Glutamatergic neuron (in vitro differentiated cells): Measurements from ENCODE around the gene LMBRD2. TPM values are rescaled to one million over a fixed set of nuclear protein-coding genes. Genes with fewer than 3 reads are reported as not detected.

Experiments used
- DNase-seq: peaks from one replicate; pipeline ENCODE4 v3.0.0; 2022
- H3K27ac Mint-ChIP-seq: one replicate; pipeline ENCODE4 v1.8.0; 2020; ENCODE audit warnings: mild to moderate bottlenecking, mixed read lengths, inconsistent platforms; ENCODE audit not compliant: unreplicated experiment
- H3K27me3 Mint-ChIP-seq: one replicate; pipeline ENCODE4 v1.8.0; 2020; ENCODE audit warnings: mild to moderate bottlenecking, moderate library complexity, mixed read lengths, inconsistent platforms; ENCODE audit not compliant: unreplicated experiment
- H3K36me3 Mint-ChIP-seq: one replicate; pipeline ENCODE4 v1.8.0; 2020; ENCODE audit warnings: mild to moderate bottlenecking, mixed read lengths, inconsistent platforms; ENCODE audit not compliant: unreplicated experiment
- H3K4me1 Mint-ChIP-seq: one replicate; pipeline ENCODE4 v1.8.0; 2020; ENCODE audit warnings: mild to moderate bottlenecking, low read depth, mixed read lengths, inconsistent platforms; ENCODE audit not compliant: unreplicated experiment
- H3K4me3 Mint-ChIP-seq: one replicate; pipeline ENCODE4 v1.8.0; 2020; ENCODE audit warnings: mild to moderate bottlenecking, mixed read lengths, inconsistent platforms; ENCODE audit not compliant: unreplicated experiment
- H3K9me3 Mint-ChIP-seq: one replicate; pipeline ENCODE4 v1.8.0; 2020; ENCODE audit warnings: mild to moderate bottlenecking, moderate library complexity, mixed read lengths, inconsistent platforms; ENCODE audit not compliant: unreplicated experiment
- CTCF ChIP-seq: fragments of 200-600 bp; sonication (generic); IDR thresholded peaks from one replicate; pipeline ENCODE4 v1.5.0; 2021; ENCODE audit not compliant: partially characterized antibody, unreplicated experiment
- total RNA-seq: library from RNA; stranded (reverse); fragmentation: NEBNext Ultra II Directional; extraction: Animal tissue kit (Norgen Biotek cat#: 25700); gene quantifications from one replicate; pipeline ENCODE4 v1.2.1, GENCODE V29; 2021; ENCODE audit not compliant: unreplicated experiment

Gene LMBRD2
- total RNA-seq, 1 donor from 2014 or later = 32.8 TPM

GRCh38 chr5:36178524-36178890 is 26.8 kb upstream of the LMBRD2 start:
- H3K27me3 Mint-ChIP-seq = peaks cover 2% of the 10 kb centered on the region
- peak overlapping the region; percentile 95 for H3K27ac Mint-ChIP-seq
- H3K4me3 Mint-ChIP-seq = peak overlapping the region; percentile 70
- peak; percentile 33 for DNase-seq
- H3K9me3 Mint-ChIP-seq = peaks cover 2% of the 10 kb centered on the region
- peaks cover 30% of the 10 kb centered on the region for H3K4me1 Mint-ChIP-seq
- H3K36me3 Mint-ChIP-seq = no peaks in the 10 kb centered on the region
- no peak for TF ChIP-seq CTCF

GRCh38 chr5:36177715-36178523 is 26.2 kb upstream of the LMBRD2 start:
- Mint-ChIP-seq H3K27me3 (peaks cover 2% of the 10 kb centered on the region), H3K4me1 (peaks cover 30% of the 10 kb centered on the region), H3K4me3 (peak overlapping the region; percentile 70), H3K36me3 (no peaks in the 10 kb centered on the region), H3K9me3 (peaks cover 2% of the 10 kb centered on the region), H3K27ac (peak overlapping the region; percentile 95)
- peak; percentile 67 for TF ChIP-seq CTCF
- no peak for DNase-seq

DNA sequence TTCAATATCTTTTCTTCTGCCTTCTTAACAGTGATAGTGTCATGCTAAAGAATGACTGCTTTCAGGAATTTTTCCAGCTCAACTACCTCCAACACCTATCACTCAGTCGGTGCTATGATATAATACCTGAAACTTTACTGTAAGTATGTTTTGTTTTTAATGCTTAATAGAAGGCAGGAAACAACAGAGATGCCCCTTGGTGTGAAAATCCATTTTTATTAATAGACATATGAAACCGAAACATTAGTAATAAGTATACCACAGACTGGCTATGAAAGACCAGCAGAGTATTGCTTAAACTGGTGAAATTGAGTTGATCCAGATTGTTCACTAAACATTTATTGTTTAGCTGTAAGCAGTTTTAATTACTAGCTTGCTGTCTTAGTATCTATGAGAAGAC is 25.5 kb upstream of the LMBRD2 start:
- H3K9me3 Mint-ChIP-seq = peaks cover 2% of the 10 kb centered on the region
- peak overlapping the region; percentile 10 for H3K27ac Mint-ChIP-seq
- no peak overlapping the region for H3K4me3 Mint-ChIP-seq
- no peaks in the 10 kb centered on the region for H3K36me3 Mint-ChIP-seq
- H3K27me3 Mint-ChIP-seq = peaks cover 2% of the 10 kb centered on the region
- peaks cover 30% of the 10 kb centered on the region for H3K4me1 Mint-ChIP-seq
- TF ChIP-seq CTCF = no peak
- no peak for DNase-seq

- DNase-seq = no peak
- no peak overlapping the region for H3K27ac Mint-ChIP-seq
- peaks cover 2% of the 10 kb centered on the region for H3K27me3 Mint-ChIP-seq
- no peak for TF ChIP-seq CTCF
- H3K4me1 Mint-ChIP-seq = peaks cover 23% of the 10 kb centered on the region
- H3K4me3 Mint-ChIP-seq = no peak overlapping the region
- no peaks in the 10 kb centered on the region for H3K36me3 Mint-ChIP-seq
- peaks cover 2% of the 10 kb centered on the region for H3K9me3 Mint-ChIP-seq
Measured at GRCh38 chr5:36175043-36175442, 23.4 kb upstream of the LMBRD2 start.

GRCh38 chr5:36174119-36174518 is 22.4 kb upstream of the LMBRD2 start:
- TF ChIP-seq CTCF = no peak
- H3K4me3 Mint-ChIP-seq = no peak overlapping the region
- H3K4me1 Mint-ChIP-seq = peaks cover 19% of the 10 kb centered on the region
- no peak for DNase-seq
- no peaks in the 10 kb centered on the region for H3K36me3 Mint-ChIP-seq
- no peak overlapping the region for H3K27ac Mint-ChIP-seq
- H3K9me3 Mint-ChIP-seq = peaks cover 4% of the 10 kb centered on the region
- peaks cover 2% of the 10 kb centered on the region for H3K27me3 Mint-ChIP-seq
